ENCODE measurements around the gene ARHGEF1.

Gene ARHGEF1

GRCh38 chr19:41915776-41916414, 32.9 kb downstream of the ARHGEF1 start:
- DNase-seq (ENCODE audit: insufficient read length, low spot score) (no peak), FAIRE-seq (no peak)

GRCh38 chr19:41917676-41918075, 34.7 kb downstream of the ARHGEF1 start:
- DNase-seq (ENCODE audit: insufficient read length, low spot score) (no peak), FAIRE-seq (no peak)

GRCh38 chr19:41918095-41918494, 35.1 kb downstream of the ARHGEF1 start:
- DNase-seq (ENCODE audit: insufficient read length, low spot score), result no peak
- FAIRE-seq, result no peak

GRCh38 chr19:41918653-41919244, 35.8 kb downstream of the ARHGEF1 start:
- FAIRE-seq (no peak), DNase-seq (ENCODE audit: insufficient read length, low spot score) (no peak)

- no peak for DNase-seq (ENCODE audit: insufficient read length, low spot score)
- no peak for FAIRE-seq
These were observed 37.1 kb downstream of the ARHGEF1 start for GRCh38 chr19:41919948-41920712.

- FAIRE-seq (no peak), DNase-seq (ENCODE audit: insufficient read length, low spot score) (no peak)
These were observed 38.0 kb downstream of the ARHGEF1 start for GRCh38 chr19:41920882-41921576.

- DNase-seq (ENCODE audit: insufficient read length, low spot score) (no peak), FAIRE-seq (no peak)
These were observed 38.9 kb downstream of the ARHGEF1 start for GRCh38 chr19:41921577-41922576.

- FAIRE-seq (no peak), DNase-seq (ENCODE audit: insufficient read length, low spot score) (no peak)
These were observed 39.6 kb downstream of the ARHGEF1 start for GRCh38 chr19:41922585-41922984.

GRCh38 chr19:41923045-41923788, 40.2 kb downstream of the ARHGEF1 start:
- DNase-seq (ENCODE audit: insufficient read length, low spot score), result no peak
- peak; percentile 8 for FAIRE-seq

- FAIRE-seq, result no peak
- no peak for DNase-seq (ENCODE audit: insufficient read length, low spot score)
These were observed 41.5 kb downstream of the ARHGEF1 start for GRCh38 chr19:41924151-41925145.

GRCh38 chr19:41925208-41926003, 42.4 kb downstream of the ARHGEF1 start:
- DNase-seq (ENCODE audit: insufficient read length, low spot score), result no peak
- FAIRE-seq, result no peak

- DNase-seq (ENCODE audit: insufficient read length, low spot score) (no peak), FAIRE-seq (no peak)
These were observed 43.2 kb downstream of the ARHGEF1 start for GRCh38 chr19:41926028-41926762.

GRCh38 chr19:41926763-41927496, 43.9 kb downstream of the ARHGEF1 start:
- no peak for DNase-seq (ENCODE audit: insufficient read length, low spot score)
- FAIRE-seq, result no peak

- no peak for FAIRE-seq
- no peak for DNase-seq (ENCODE audit: insufficient read length, low spot score)
These were observed 44.7 kb downstream of the ARHGEF1 start for GRCh38 chr19:41927497-41928192.

- no peak for DNase-seq (ENCODE audit: insufficient read length, low spot score)
- FAIRE-seq, result no peak
These were observed 45.3 kb downstream of the ARHGEF1 start, which contains the start of gene ERFL for GRCh38 chr19:41928221-41928683. ERFL (minus strand) TSS chr19:41928449; CDS start chr19:41912919, 15,530 bp downstream.

All from GM19239 (cell line).